Measurements from ENCODE around the gene PLAAT4. TPM values are rescaled to one million over a fixed set of nuclear protein-coding genes. Genes with fewer than 3 reads are reported as not detected.

PLAAT4 gene
- total and polyA plus RNA-seq, 10 of the 15 experiments (the other 5 are each of a cell fraction or from before 2014, with no cell fraction given) = 6.0 to 34.3 (median 12.4) TPM

GRCh38 chr11:63553759-63554158 is 17.2 kb downstream of the PLAAT4 start (continued):
- TF ChIP-seq NFXL1 (IDR thresholded peaks at IDR 0.05; ENCODE audit: borderline replicate concordance) (no peak), SIN3A (IDR thresholded peaks at IDR 0.05; ENCODE audit: low read depth, low read length) (no peak), TCF12 (IDR thresholded peaks at IDR 0.05; ENCODE audit: low read depth, low read length) (no peak), BHLHE40 (IDR thresholded peaks at IDR 0.05; ENCODE audit: borderline replicate concordance in 1 of 2, low read depth in 2 of 2, low read length in 1 of 2) (no peak), SRF (IDR thresholded peaks at IDR 0.05; ENCODE audit: low read depth in 2 of 2, low read length in 2 of 2) (no peak), CHD4 (IDR thresholded peaks at IDR 0.05) (no peak), ETV6 (conservative IDR thresholded peaks at IDR 0.05 in 1 of 2, IDR thresholded peaks at IDR 0.05 in 1 of 2; ENCODE audit: borderline replicate concordance in 1 of 2, low read depth in 1 of 2) (peak in 1 of 2 experiments; percentile 59; a peak in 1 of 4 replicates), NR2F1 (conservative IDR thresholded peaks at IDR 0.05) (no peak), ZNF217 (IDR thresholded peaks at IDR 0.05) (no peak), SUZ12 (IDR thresholded peaks at IDR 0.05; ENCODE audit: unreplicated experiment) (no peak), PML (IDR thresholded peaks at IDR 0.05; ENCODE audit: low read length) (no peak)
- TF ChIP-seq, protein P1, sequence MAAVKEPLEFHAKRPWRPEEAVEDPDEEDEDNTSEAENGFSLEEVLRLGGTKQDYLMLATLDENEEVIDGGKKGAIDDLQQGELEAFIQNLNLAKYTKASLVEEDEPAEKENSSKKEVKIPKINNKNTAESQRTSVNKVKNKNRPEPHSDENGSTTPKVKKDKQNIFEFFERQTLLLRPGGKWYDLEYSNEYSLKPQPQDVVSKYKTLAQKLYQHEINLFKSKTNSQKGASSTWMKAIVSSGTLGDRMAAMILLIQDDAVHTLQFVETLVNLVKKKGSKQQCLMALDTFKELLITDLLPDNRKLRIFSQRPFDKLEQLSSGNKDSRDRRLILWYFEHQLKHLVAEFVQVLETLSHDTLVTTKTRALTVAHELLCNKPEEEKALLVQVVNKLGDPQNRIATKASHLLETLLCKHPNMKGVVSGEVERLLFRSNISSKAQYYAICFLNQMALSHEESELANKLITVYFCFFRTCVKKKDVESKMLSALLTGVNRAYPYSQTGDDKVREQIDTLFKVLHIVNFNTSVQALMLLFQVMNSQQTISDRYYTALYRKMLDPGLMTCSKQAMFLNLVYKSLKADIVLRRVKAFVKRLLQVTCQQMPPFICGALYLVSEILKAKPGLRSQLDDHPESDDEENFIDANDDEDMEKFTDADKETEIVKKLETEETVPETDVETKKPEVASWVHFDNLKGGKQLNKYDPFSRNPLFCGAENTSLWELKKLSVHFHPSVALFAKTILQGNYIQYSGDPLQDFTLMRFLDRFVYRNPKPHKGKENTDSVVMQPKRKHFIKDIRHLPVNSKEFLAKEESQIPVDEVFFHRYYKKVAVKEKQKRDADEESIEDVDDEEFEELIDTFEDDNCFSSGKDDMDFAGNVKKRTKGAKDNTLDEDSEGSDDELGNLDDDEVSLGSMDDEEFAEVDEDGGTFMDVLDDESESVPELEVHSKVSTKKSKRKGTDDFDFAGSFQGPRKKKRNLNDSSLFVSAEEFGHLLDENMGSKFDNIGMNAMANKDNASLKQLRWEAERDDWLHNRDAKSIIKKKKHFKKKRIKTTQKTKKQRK (IDR thresholded peaks at IDR 0.05; ENCODE audit: low read depth, low read length) = no peak
